ENCODE data around the gene SIGLEC5.

DNA sequence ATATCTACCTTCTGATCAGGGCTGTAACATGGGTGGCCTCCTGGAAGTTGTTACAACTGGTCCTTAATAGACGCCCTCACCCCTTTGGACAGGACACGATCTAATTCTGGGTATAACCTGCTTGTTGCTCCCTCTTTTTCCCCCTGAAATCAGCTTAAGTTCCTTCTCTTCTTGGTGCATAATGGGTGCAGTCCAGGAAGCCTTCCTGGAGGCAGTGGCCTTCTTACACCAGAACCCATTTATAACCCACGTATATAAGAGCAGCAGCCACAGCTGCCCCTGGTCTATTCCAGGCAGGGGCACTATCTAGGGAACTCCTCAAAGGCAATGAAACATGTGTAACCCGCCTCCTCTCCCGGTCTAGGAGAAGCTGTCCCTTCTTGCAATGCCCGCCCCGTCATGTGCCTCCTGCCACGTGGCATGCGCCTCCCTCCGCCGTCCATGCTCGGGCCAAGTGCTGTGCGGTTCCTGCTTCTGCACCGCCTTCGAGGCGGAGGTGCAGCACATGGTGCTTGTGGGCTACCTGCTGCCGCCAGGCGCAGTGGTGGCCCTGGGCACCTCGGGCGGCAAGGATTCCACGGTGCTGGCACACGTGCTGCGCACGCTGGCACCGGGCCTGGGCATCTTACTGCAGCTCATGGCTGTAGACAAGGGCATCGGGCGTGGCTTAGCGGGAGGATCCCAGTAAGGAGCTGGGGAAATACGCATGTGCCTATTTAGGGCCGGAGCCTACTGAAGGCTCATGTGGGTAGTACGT, 31.9 kb downstream of the SIGLEC5 start:
- TF ChIP-seq, protein P1, sequence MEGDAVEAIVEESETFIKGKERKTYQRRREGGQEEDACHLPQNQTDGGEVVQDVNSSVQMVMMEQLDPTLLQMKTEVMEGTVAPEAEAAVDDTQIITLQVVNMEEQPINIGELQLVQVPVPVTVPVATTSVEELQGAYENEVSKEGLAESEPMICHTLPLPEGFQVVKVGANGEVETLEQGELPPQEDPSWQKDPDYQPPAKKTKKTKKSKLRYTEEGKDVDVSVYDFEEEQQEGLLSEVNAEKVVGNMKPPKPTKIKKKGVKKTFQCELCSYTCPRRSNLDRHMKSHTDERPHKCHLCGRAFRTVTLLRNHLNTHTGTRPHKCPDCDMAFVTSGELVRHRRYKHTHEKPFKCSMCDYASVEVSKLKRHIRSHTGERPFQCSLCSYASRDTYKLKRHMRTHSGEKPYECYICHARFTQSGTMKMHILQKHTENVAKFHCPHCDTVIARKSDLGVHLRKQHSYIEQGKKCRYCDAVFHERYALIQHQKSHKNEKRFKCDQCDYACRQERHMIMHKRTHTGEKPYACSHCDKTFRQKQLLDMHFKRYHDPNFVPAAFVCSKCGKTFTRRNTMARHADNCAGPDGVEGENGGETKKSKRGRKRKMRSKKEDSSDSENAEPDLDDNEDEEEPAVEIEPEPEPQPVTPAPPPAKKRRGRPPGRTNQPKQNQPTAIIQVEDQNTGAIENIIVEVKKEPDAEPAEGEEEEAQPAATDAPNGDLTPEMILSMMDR (conservative IDR thresholded peaks at IDR 0.05): no peak
- TF ChIP-seq EZH2 (IDR thresholded peaks at IDR 0.05; ENCODE audit: low read depth): no peak
